K562 (cell line): ENCODE data around the gene PCF11. TPM values are rescaled to one million over a fixed set of nuclear protein-coding genes. Genes with fewer than 3 reads are reported as not detected.

ENCODE experiments used
- ATAC-seq: fragments of 200-7000 bp; cut with Tn5 transposase; 3 replicates; pipeline ENCODE4 v1.9.1; 2020; ENCODE audit warnings: moderate library complexity
- BruUV-seq: library from RNA; stranded (reverse); fragments of 400-500 nt; replicated peaks from 2 replicates; lab custom pipeline; 2021; lab: Mats Ljungman, UMichigan
- CTCF ChIA-PET: fragments of 300-600 bp; formaldehyde crosslinking; extraction: SDS; loops from one replicate; lab custom pipeline; 2021; ENCODE audit warnings: low intra/inter-chr PET ratio; lab: Yijun Ruan, JAX
- POLR2A ChIA-PET: fragments of 300-600, 350-650 bp; sonication (Branson Sonifier 250); formaldehyde crosslinking; extraction: SDS; loops from one replicate; lab custom pipeline; 2021; ENCODE audit warnings: antibody characterized with exemption, inconsistent platforms; lab: Yijun Ruan, JAX
- DNase-seq, 4 experiments: peaks; one replicate each; pipeline versions ENCODE4 v3.0.0 to v3.0.0-alpha.2; 2011 to 2018; ENCODE audit warnings: low spot score in 3 of 4, mixed read lengths in 3 of 4; ENCODE audit errors: extremely low read depth in 1 of 4
- FAIRE-seq: peaks from 2 replicates; lab custom pipeline; 2011; peaks lifted over from hg19 to GRCh38; lab: Jason Lieb, UNC
- H2AFZ ChIP-seq: 2 replicates; pipeline ENCODE4 v1.6.0; 2011; ENCODE audit warnings: low read depth, low read length, control low read depth, inconsistent platforms
- H3K27ac ChIP-seq: fragments of 200-600 bp; 3 replicates; pipeline ENCODE4 v1.8.0; 2011; ENCODE audit warnings: low read depth, mild to moderate bottlenecking, control low read depth, inconsistent platforms, low read length, moderate library complexity, mixed read lengths; ENCODE audit errors: extremely low read depth
- H3K27me3 ChIP-seq, 2 experiments: fragments of 300-600 bp in 1 of 2; 2 replicates in 1 of 2; 3 replicates in 1 of 2; pipeline versions ENCODE4 v1.6.0 to v1.8.0; 2011; ENCODE audit warnings: inconsistent platforms in 2 of 2, low read length in 2 of 2, mild to moderate bottlenecking in 1 of 2, mixed read lengths in 1 of 2, moderate library complexity in 1 of 2; ENCODE audit not compliant: control insufficient read depth in 2 of 2, insufficient read depth in 2 of 2
- H3K36me3 ChIP-seq: fragments of 300-600 bp; 3 replicates; pipeline ENCODE4 v1.8.0; 2011; ENCODE audit warnings: mild to moderate bottlenecking, low read length, inconsistent platforms; ENCODE audit not compliant: control insufficient read depth, insufficient read depth
- H3K4me1 ChIP-seq, 2 experiments: fragments of 200-600 bp in 1 of 2; replicated peaks in 1 of 2; 2 replicates in 1 of 2; 3 replicates in 1 of 2; pipeline versions ENCODE4 v1.5.1 to v1.8.0; 2011; ENCODE audit warnings: inconsistent platforms in 2 of 2, low read length in 2 of 2, mild to moderate bottlenecking in 1 of 2, mixed read lengths in 1 of 2, moderate library complexity in 1 of 2; ENCODE audit not compliant: control insufficient read depth in 2 of 2, insufficient read depth in 2 of 2
- H3K4me2 ChIP-seq: 2 replicates; pipeline ENCODE4 v1.6.1; 2011; ENCODE audit warnings: low read length, control low read depth, inconsistent platforms, mixed read lengths; ENCODE audit not compliant: insufficient read depth
- H3K4me3 ChIP-seq: fragments of 200-600 bp; sonication (generic), shearing (Covaris generic); 2 replicates; pipeline ENCODE4 v1.5.1; 2016; ENCODE audit warnings: control low read depth, inconsistent platforms
- H3K79me2 ChIP-seq: fragments of 200-600 bp; 3 replicates; pipeline ENCODE4 v1.8.0; 2011; ENCODE audit warnings: low read length, inconsistent platforms; ENCODE audit not compliant: control insufficient read depth, insufficient read depth
- H3K9ac ChIP-seq, 2 experiments: 2 replicates each; pipeline versions ENCODE4 v1.6.0 to v1.6.1; 2011; ENCODE audit warnings: low read depth in 2 of 2, low read length in 2 of 2, control low read depth in 1 of 2, inconsistent platforms in 1 of 2, mild to moderate bottlenecking in 1 of 2, mixed read lengths in 1 of 2; ENCODE audit not compliant: insufficient read depth in 1 of 2
- H3K9me1 ChIP-seq: one replicate; pipeline ENCODE4 v1.6.0; 2011; ENCODE audit warnings: inconsistent platforms, mild to moderate bottlenecking, low read length, moderate library complexity; ENCODE audit not compliant: control insufficient read depth, insufficient read depth
- H3K9me3 ChIP-seq: replicated peaks from 2 replicates; pipeline ENCODE4 v1.5.1; 2011; ENCODE audit warnings: low read depth, low read length, inconsistent platforms; ENCODE audit not compliant: control insufficient read depth, insufficient read depth
- H4K20me1 ChIP-seq: replicated peaks from 2 replicates; pipeline ENCODE4 v1.6.1; 2011; ENCODE audit warnings: low read length, inconsistent platforms, mixed read lengths; ENCODE audit not compliant: control insufficient read depth, insufficient read depth
- BCL6 ChIP-seq: fragments of 250-450 bp; sonication (Bioruptor Pico); IDR thresholded peaks from 2 replicates; pipeline ENCODE4 v1.4.0; 2020
- CHD1 ChIP-seq: fragments of 200-600 bp; sonication (generic); IDR thresholded peaks from one replicate; pipeline ENCODE4 v1.6.1; 2012; ENCODE audit warnings: mild to moderate bottlenecking, moderate library complexity, low read length, inconsistent platforms
- E2F4 ChIP-seq: sonication (generic); formaldehyde crosslinking; IDR thresholded peaks from 2 replicates; pipeline ENCODE4 v1.8.0; 2022; ENCODE audit warnings: mild to moderate bottlenecking, low read depth, missing genetic modification reagents
- MCM2 ChIP-seq: fragments of 450-650 bp; IDR thresholded peaks from 2 replicates; pipeline ENCODE4 v1.6.1; 2017; ENCODE audit warnings: low read depth, mild to moderate bottlenecking
- PTTG1 ChIP-seq: fragments of 450-650 bp; IDR thresholded peaks from 2 replicates; pipeline ENCODE4 v1.6.1; 2016; ENCODE audit warnings: low read depth, mild to moderate bottlenecking, missing genetic modification characterization, missing compliant biosample characterization
- RBM34 ChIP-seq: fragments of 200-400 bp; formaldehyde crosslinking; IDR thresholded peaks from 2 replicates; pipeline ENCODE4 v1.6.1; 2018; ENCODE audit warnings: low read length, borderline replicate concordance; ENCODE audit not compliant: insufficient read depth
- RREB1 ChIP-seq: fragments of 250-450 bp; sonication (Bioruptor Pico); IDR thresholded peaks from 2 replicates; pipeline ENCODE4 v1.4.0; 2020
- SFPQ ChIP-seq: fragments of 200-400 bp; formaldehyde crosslinking; IDR thresholded peaks from 2 replicates; pipeline ENCODE4 v1.6.1; 2017; ENCODE audit warnings: mild to moderate bottlenecking, low read depth, low read length, moderate library complexity
- SMARCC2 ChIP-seq: fragments of 450-650 bp; IDR thresholded peaks from 2 replicates; pipeline ENCODE4 v1.6.1; 2017; ENCODE audit warnings: antibody characterized with exemption, moderate library complexity, mild to moderate bottlenecking, low read depth
- SREBF1 ChIP-seq: fragments of 150-350 bp; IDR thresholded peaks from 2 replicates; pipeline ENCODE4 v1.6.1; 2014; ENCODE audit warnings: antibody characterized with exemption, low read depth, low read length, borderline replicate concordance
- ZBTB5 ChIP-seq: fragments of 450-650 bp; IDR thresholded peaks from 2 replicates; pipeline ENCODE4 v1.6.1; 2017; ENCODE audit warnings: antibody characterized with exemption
- whole genome bisulfite sequencing: fragments of 100-300 bp; shearing (Covaris generic); methylation state at CpG from one replicate; pipeline ENCODE4 v1.1.6; 2016; ENCODE audit warnings: low coverage, mixed read lengths; ENCODE audit not compliant: insufficient coverage; ENCODE audit errors: missing lambda C conversion rate; 5-methylcytosine and 5-hydroxymethylcytosine counted together
- in situ Hi-C: fragments of 300-500 bp; cut with MboI; formaldehyde crosslinking; loops from 4 replicates; pipeline ENCODE4 v1.15.0; 2018; ENCODE audit warnings: inconsistent platforms, mixed read lengths
- intact Hi-C: fragments of 100-400 bp; cut with micrococcal nuclease; formaldehyde crosslinking; loops from 2 replicates; pipeline ENCODE4 v1.14.2; 2022
- polyA plus RNA-seq, 8 experiments: library from polyadenylated mRNA; depleted of rRNA in 4 of 8; stranded (reverse) in 5 of 8; unstranded in 3 of 8; fragments of >200 nt; fragmentation: Nextera tagmentation in 2 of 8; fragmentation: Illumina TruSeq in 1 of 8; extraction: Ambion mirVana in 2 of 8; extraction: Trizol in 1 of 8; gene quantifications; 2 replicates each; pipeline versions ENCODE4 v1.2.1 to v1.2.3, GENCODE V29; 2011 to 2014; ENCODE audit warnings: inconsistent platforms in 1 of 8, missing spikeins in 1 of 8
- total RNA-seq, 7 experiments: library from RNA; depleted of rRNA in 6 of 7; stranded (reverse); fragments of >200 nt in 6 of 7; fragmentation: Illumina TruSeq in 2 of 7; extraction: Trizol in 2 of 7; gene quantifications; 2 replicates each; pipeline versions ENCODE4 v1.2.1 to v1.2.3, GENCODE V29; 2011 to 2021; ENCODE audit warnings: low replicate concordance in 1 of 7

PCF11 gene
- total and polyA plus RNA-seq, 9 of the 15 experiments (the other 6 are each of a cell fraction or from before 2014, with no cell fraction given): 9.3 to 91.6 (median 54.4) TPM

GRCh38 chr11:83206221-83206620 lies 49.3 kb downstream of the PCF11 start:
- H3K9me3 ChIP-seq: no peaks in the 10 kb centered on the region
- no peaks in the 10 kb centered on the region for H4K20me1 ChIP-seq
- in situ Hi-C loops: no loop called here
- no peak for DNase-seq
- WGBS: 26% methylated on average over 1 of the region's 1 CpG
- no peaks in the 10 kb centered on the region; a peak in 1 of 5 replicates for H3K4me1 ChIP-seq
- BruUV-seq: no TSS peak
- no peaks in the 10 kb centered on the region for H3K27me3 ChIP-seq
- H3K4me2 ChIP-seq: no peak overlapping the region
- FAIRE-seq: no peak
- ChIA-PET POLR2A (interaction anchor here (0.7 to 1.1 kb wide), 2 partner anchors 48 to 49 kb away, joined by 3 to 4 read pairs; partner anchors contain the start of gene PCF11), CTCF (no interaction called here)
- no peaks in the 10 kb centered on the region; the same call in 2 of the 3 replicates for H3K36me3 ChIP-seq
- no peak overlapping the region for H3K4me3 ChIP-seq
- intact Hi-C loops: no loop called here
- H3K27ac ChIP-seq: no peak overlapping the region
- no peak for ATAC-seq
- no peak overlapping the region for H2AFZ ChIP-seq
- no peaks in the 10 kb centered on the region for H3K9me1 ChIP-seq
- H3K9ac ChIP-seq: no peak overlapping the region
- H3K79me2 ChIP-seq: no peaks in the 10 kb centered on the region
- no peak for TF ChIP-seq RREB1 (CRISPR knock-in tag)
- no peak for TF ChIP-seq SFPQ
- TF ChIP-seq SMARCC2: no peak
- TF ChIP-seq SREBF1: no peak
- no peak for TF ChIP-seq RBM34
- TF ChIP-seq PTTG1 (tag): no peak
- TF ChIP-seq MCM2: no peak
- no peak for TF ChIP-seq E2F4 (CRISPR knock-in tag)
- TF ChIP-seq CHD1: no peak
- no peak for TF ChIP-seq ZBTB5
- TF ChIP-seq BCL6 (CRISPR knock-in tag): no peak
